ENCODE measurements around the gene FGGY.

The FGGY gene

DNA sequence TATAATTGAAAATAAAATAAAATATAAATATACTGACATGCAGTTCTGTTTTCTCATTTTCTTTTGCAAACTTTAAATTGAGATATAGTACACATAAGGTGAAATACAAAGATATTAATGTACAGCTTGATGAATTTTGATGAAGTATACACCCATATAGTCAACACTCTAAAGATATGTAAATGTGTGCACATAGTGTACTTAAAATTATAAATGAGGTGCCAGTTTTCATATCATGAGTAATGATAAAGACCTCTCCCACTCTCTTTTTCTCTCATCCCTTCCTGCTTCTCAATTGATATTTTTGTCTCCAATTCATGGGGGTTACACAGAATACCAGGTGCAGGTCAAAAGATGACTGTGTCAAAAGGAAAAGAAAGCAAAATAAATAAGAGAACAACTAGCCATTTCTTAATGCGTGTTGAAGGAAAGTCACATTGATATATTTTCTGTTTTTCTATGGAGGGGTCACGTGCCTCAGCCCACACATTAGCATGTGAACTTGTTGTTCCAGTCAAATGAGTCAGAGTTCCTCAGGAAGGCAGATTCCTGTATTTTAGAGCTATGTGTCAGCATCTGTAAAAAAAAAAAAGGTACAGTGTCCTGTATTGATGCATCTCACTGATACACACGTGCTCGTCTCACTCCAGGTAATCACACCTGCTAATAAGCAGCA lies 453.6 kb downstream of the FGGY start:
- DNase-seq (ENCODE audit: extremely low read depth in 1 of 2, low read depth in 1 of 2): no peak

- no peak for DNase-seq (ENCODE audit: extremely low read depth in 1 of 2, low read depth in 1 of 2)
These were observed 454.1 kb downstream of the FGGY start for GRCh38 chr1:59751004-59751395.

GRCh38 chr1:59751801-59752200 lies 454.9 kb downstream of the FGGY start:
- no peak for DNase-seq (ENCODE audit: extremely low read depth in 1 of 2, low read depth in 1 of 2)

GRCh38 chr1:59752556-59753414 lies 455.9 kb downstream of the FGGY start:
- no peak for DNase-seq (ENCODE audit: extremely low read depth in 1 of 2, low read depth in 1 of 2)

- no peak for DNase-seq (ENCODE audit: extremely low read depth in 1 of 2, low read depth in 1 of 2)
These were observed 458.3 kb downstream of the FGGY start for GRCh38 chr1:59755069-59755685.

GRCh38 chr1:59757197-59757747 lies 460.4 kb downstream of the FGGY start:
- no peak for DNase-seq (ENCODE audit: extremely low read depth in 1 of 2, low read depth in 1 of 2)

DNA sequence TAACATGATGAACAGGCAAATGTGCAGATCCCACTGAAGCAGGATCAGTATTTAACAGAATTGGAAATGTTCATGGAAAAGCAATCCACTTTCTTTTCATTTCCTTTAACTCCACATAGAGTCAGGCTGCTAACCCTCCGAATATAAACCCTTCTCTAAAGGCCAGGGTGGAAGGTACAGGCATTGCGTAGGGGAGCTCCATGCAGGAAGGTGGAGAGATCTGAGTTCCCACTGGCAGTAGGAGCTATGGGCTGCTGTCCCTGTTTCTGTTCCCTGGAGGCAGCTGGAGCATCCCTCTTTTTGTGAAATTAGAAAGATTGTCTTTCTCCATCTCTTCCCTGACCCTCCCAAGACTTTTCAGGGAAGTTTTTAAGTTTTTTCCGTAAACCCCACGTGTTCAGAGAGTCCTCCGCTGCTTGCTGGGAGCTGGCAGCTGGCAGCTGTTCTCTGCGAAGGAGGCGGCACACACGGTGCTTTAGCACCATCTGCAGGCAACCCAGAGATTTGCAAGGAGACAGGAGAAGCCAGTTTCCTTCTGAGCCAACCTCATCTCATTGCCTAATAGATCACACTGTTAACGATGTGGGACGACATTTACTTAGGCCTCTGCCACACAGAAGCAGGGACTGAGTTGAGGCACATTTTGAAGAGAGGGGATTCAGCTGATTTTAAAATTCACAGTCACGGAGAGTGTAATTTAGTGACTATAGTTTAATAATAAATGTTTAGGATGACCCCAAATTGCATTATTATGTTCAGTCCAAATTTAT lies 462.4 kb downstream of the FGGY start:
- peak; percentile 21 to 55 for DNase-seq (ENCODE audit: extremely low read depth in 1 of 2, low read depth in 1 of 2)

GRCh38 chr1:59761443-59761842 lies 464.5 kb downstream of the FGGY start:
- no peak for DNase-seq (ENCODE audit: extremely low read depth in 1 of 2, low read depth in 1 of 2)

- DNase-seq (ENCODE audit: extremely low read depth in 1 of 2, low read depth in 1 of 2): no peak
These were observed 466.5 kb downstream of the FGGY start for GRCh38 chr1:59763418-59763817.

DNA sequence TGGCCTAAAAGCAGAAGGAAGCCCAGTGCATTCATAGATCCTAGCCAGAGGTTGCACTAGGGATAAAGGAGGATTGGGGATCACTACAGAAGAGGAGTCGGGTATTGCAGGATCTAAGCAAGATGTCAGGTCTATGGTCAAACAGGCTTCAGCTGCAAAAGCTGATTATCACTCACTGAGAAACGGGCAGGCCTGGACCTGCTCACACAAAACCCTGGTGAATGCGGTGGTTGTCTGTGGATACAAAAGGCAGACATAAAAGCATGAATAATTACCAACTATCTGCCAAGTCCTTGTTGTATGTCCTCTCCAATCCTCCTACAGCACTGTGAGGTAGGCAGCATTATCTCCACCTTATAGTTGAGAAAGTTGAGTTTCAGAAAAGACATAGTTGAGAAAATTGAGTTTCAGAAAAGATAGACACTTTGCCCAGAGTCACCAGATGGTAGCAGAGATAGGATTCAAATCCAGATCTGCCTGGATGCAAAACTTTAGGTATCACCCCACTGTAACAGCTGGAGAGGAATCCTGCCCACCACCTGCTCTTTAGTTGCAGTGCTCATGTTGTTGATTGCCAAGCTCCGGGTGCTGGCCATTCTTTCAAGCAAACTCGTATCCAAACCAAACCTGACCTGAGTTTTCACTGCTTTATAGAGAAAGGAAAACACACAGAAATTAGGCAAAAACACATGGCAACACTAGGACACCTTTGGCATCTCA lies 468.3 kb downstream of the FGGY start:
- DNase-seq (ENCODE audit: extremely low read depth in 1 of 2, low read depth in 1 of 2): no peak

- no peak for DNase-seq (ENCODE audit: extremely low read depth in 1 of 2, low read depth in 1 of 2)
These were observed 469.4 kb downstream of the FGGY start for GRCh38 chr1:59766227-59766855.

- DNase-seq (ENCODE audit: extremely low read depth in 1 of 2, low read depth in 1 of 2): no peak
These were observed 470.2 kb downstream of the FGGY start for GRCh38 chr1:59767119-59767518.

DNA sequence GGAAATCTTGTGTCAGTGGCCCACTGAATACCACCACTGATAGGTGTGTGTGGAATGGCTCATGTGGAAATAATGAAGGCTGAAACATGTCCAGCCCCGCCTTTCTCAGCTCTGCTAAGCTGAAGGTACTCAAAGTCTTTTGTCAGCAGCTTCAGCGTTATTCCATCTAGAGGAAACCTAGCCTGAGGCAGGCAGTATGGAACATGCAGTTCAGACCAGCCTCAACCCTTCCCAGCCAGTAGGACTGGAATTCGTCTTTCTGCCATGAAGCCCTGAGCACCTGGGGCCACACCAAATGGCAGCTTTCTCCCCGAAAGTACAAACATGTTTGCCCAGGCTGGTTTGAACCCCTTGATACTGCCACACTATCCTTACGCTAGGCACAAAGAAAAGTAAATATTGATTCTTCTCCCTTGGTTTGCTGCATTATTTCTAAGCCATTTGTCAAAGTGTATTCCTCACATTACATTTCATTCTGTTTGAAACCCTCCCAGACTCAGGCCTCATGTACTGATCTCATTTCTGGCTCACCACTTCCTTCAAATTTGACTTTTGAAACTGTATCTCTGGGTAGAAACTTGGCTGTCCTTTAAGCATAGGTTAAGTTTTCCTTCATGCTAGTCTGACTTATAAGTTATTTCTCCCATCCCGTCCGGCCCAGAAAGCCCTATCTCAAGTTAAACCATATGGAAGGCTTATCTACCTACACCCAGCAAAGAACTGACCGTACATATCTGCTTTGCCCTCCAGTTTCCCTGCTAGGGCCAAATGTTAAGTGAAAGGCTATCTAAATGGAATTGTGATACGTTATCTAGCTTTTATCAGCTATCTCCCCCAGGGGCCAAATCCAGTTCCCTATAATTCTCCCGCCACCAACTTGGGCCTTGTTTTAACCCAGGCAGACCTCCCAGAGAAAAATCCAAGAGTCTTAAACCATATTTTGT lies 472.2 kb downstream of the FGGY start:
- DNase-seq (ENCODE audit: extremely low read depth in 1 of 2, low read depth in 1 of 2): no peak

GRCh38 chr1:59769736-59770095 lies 472.8 kb downstream of the FGGY start:
- DNase-seq (ENCODE audit: extremely low read depth in 1 of 2, low read depth in 1 of 2): no peak

DNA sequence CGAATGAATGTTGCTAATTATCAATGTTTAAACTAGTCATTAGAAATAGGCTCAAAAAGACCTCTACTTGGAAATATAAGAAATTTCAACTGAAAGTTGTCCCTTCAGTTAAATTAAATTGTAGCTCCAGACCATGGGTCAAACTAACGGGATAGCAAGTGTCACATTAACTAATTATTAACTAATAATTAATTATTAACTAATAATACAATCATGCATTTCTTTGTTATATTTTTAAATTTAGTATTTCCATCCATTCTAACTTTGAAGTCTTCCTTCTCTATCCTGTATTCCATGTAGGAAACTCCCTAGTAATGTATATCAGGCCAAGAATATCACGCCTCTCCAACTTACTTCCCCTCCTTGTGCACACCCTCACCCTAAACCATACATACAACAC lies 474.5 kb downstream of the FGGY start:
- no peak for DNase-seq (ENCODE audit: extremely low read depth in 1 of 2, low read depth in 1 of 2)

GRCh38 chr1:59775480-59775879 lies 478.6 kb downstream of the FGGY start:
- no peak for DNase-seq (ENCODE audit: extremely low read depth in 1 of 2, low read depth in 1 of 2)

DNA sequence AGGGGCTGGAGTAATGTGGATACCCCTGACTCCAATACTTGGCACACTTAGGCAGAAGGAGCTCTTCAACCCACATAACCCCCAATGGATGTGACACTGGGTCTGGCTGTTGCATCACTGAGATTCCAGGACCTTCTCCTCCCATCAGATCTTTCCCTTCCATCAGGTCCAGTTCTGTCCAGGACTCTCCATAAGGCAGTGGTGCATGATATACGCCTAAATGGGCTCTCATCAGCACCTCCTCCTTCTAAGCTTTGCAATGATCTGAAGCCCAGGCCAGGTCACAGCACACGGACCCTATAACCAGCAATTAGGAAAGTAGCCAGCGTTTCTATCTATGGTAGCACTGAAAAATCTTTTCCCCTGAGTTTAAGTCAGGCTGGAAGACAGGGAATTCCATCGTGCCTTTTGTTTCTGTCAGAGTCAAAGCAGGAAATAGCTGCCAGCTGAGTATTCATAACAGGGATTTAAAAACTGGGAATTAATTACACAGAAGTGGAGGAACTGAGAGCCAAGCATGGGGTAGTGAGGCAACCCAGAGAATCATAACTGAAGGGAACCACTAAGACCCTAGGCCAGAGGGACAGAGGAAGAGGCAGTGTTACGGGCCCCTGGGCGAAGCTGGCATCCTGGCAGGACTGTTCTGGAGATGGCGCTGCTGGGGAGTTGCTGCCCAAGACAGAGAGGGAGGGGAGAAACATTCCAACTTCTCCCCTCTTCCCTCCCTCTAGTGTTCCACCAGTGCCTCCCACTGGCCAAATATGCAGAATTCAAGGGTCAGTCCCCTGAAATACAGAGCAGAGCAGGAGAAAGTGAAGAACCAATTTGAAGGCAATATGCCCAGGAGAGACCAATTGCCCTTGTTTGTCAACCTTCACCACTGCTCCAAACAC lies 480.3 kb downstream of the FGGY start:
- no peak for DNase-seq (ENCODE audit: extremely low read depth in 1 of 2, low read depth in 1 of 2)

DNA sequence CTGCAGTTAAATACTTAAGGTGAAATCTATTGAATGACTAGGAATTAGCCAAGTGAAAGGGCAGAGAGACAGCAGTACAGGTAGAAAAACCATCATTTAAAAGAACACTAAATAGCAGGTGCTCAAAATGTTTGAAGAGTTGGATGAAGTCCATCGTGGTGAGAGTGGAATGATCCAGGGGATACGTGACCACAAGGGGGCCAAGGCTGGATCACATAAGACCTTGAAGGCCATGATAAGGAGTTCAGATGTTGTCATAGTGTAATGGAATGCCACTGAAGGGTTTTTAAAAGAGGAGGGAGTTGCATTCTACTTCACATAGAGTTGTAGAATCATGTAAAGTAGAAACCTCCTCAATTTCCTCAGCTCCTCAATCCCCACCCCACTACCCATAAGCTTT lies 483.1 kb downstream of the FGGY start:
- no peak for DNase-seq (ENCODE audit: extremely low read depth in 1 of 2, low read depth in 1 of 2)

Measured in activated CD8-positive, alpha-beta memory T cell treated with anti-CD3 and anti-CD28 coated beads for 1 hour (primary cell).